NCI-H146 treated with DMSO at 0.1 percent for 48 hours (cell line): ENCODE results near the gene TBC1D3D.
"Not testable (repeated sequence)": the region's sequence is repeated elsewhere in the genome, so short reads cannot be mapped to it uniquely, and the experiment has no call there.

ENCODE experiments used
- DNase-seq: peaks from one replicate; lab custom pipeline; 2025; ENCODE audit not compliant: unreplicated experiment; lab: John Stamatoyannopoulos, UW

The TBC1D3D gene

GRCh38 chr17:38003676-38004075, at the start of gene TBC1D3D:
TSS of gene TBC1D3D (plus strand) at chr17:38003976. CDS start at chr17:38005561, 1,585 bp downstream.
- DNase-seq = not testable (repeated sequence)

- DNase-seq = not testable (repeated sequence)
These were observed 14.8 kb upstream of the TBC1D3D start, which contains the start of gene TBC1D3L for GRCh38 chr17:37988960-37989359. TSS of gene TBC1D3L (minus strand) at chr17:37989060. CDS start at chr17:37987520, 1,540 bp downstream.
